Activated CD4-positive, alpha-beta memory T cell treated with anti-CD3 and anti-CD28 coated beads for 36 hours (primary cell): ENCODE measurements around the gene CDCA3. TPM values are rescaled to one million over a fixed set of nuclear protein-coding genes. Genes with fewer than 3 reads are reported as not detected.
"Not testable (repeated sequence)": the region's sequence is repeated elsewhere in the genome, so short reads cannot be mapped to it uniquely, and the experiment has no call there.

Source experiments
- CTCF ChIA-PET: fragments of 350-600 bp; sonication (Branson Sonifier 250); formaldehyde crosslinking; loops from one replicate; lab custom pipeline; 2021; ENCODE audit warnings: antibody characterized with exemption, inconsistent platforms; lab: Charles Lee
- POLR2A ChIA-PET: fragments of 350-600 bp; sonication (Branson Sonifier 250); formaldehyde crosslinking; loops from one replicate; lab custom pipeline; 2021; ENCODE audit warnings: antibody characterized with exemption; lab: Charles Lee
- DNase-seq: peaks from one replicate; pipeline ENCODE4 v3.0.0-alpha.2; 2020
- H3K27ac Mint-ChIP-seq: one replicate; pipeline ENCODE4 v1.8.0; 2021; ENCODE audit warnings: mixed read lengths
- H3K27me3 Mint-ChIP-seq: one replicate; pipeline ENCODE4 v1.8.0; 2021; ENCODE audit warnings: mixed read lengths
- H3K36me3 Mint-ChIP-seq: one replicate; pipeline ENCODE4 v1.8.0; 2021; ENCODE audit warnings: mixed read lengths
- H3K4me1 Mint-ChIP-seq: one replicate; pipeline ENCODE4 v1.8.0; 2021; ENCODE audit warnings: low read depth, mixed read lengths
- H3K4me3 Mint-ChIP-seq: one replicate; pipeline ENCODE4 v1.8.0; 2021; ENCODE audit warnings: mild to moderate bottlenecking, mixed read lengths
- H3K9me3 Mint-ChIP-seq: one replicate; pipeline ENCODE4 v1.8.0; 2021; ENCODE audit warnings: mixed read lengths
- intact Hi-C: fragments of 100-400 bp; cut with micrococcal nuclease; formaldehyde crosslinking; loops from one replicate; pipeline ENCODE4 v1.15.1; 2023
- total RNA-seq, 2 experiments: library from RNA; stranded (reverse); gene quantifications; one replicate each; pipeline ENCODE4 v1.2.3, GENCODE V29; 2021

The CDCA3 gene
- total RNA-seq, 2 experiments from 2014 or later, result 80.3 to 87.8 TPM

GRCh38 chr12:6866163-6866919 is 15.3 kb upstream of the CDCA3 start:
- ChIA-PET POLR2A (interaction anchor here (0.5 to 4.8 kb wide), 13 partner anchors 8 to 1065 kb away, joined by 3 to 94 read pairs (median 3); partner anchors contain the start of genes C12orf57, CDCA3, MLF2 and PTPN6), CTCF (interaction anchor here (1.1 to 3.8 kb wide), 4 partner anchors 13 to 113 kb away, joined by 3 to 49 read pairs (median 5); partner anchors contain the start of genes CDCA3, MLF2 and USP5)

GRCh38 chr12:6865307-6865706 is 14.2 kb upstream of the CDCA3 start:
- DNase-seq, H3K4me3 Mint-ChIP-seq, H3K27me3 Mint-ChIP-seq, H3K9me3 Mint-ChIP-seq, intact Hi-C loops: not testable (repeated sequence)
- Mint-ChIP-seq H3K27ac (peak overlapping the region; percentile 10), H3K4me1 (peaks cover 31% of the 10 kb centered on the region), H3K36me3 (peaks cover 61% of the 10 kb centered on the region)
- CTCF ChIA-PET, result interaction anchor here (1.3 to 2.1 kb wide), 4 partner anchors 13 to 302 kb away, joined by 3 to 10 read pairs (median 5); partner anchors contain the start of genes CDCA3 and USP5
- POLR2A ChIA-PET, result interaction anchor here (4.8 kb wide), 1 partner anchor 12 kb away, joined by 94 read pairs; the partner anchor contains the start of genes CDCA3 and USP5

More at GRCh38 chr12:6866163-6866919, 15.3 kb upstream of the CDCA3 start:
- Mint-ChIP-seq H3K27ac (no peak overlapping the region), H3K27me3 (no peaks in the 10 kb centered on the region), H3K4me1 (peaks cover 41% of the 10 kb centered on the region), H3K36me3 (peaks cover 62% of the 10 kb centered on the region), H3K9me3 (no peaks in the 10 kb centered on the region), H3K4me3 (peak overlapping the region; percentile 98)
- intact Hi-C loops, result no loop called here
- DNase-seq, result no peak

- no peaks in the 10 kb centered on the region for H3K9me3 Mint-ChIP-seq
- H3K4me1 Mint-ChIP-seq, result peaks cover 16% of the 10 kb centered on the region
- CTCF ChIA-PET, result interaction anchor here (0.6 to 2.1 kb wide), 4 partner anchors 10 to 28 kb away, joined by 3 to 10 read pairs (median 4); partner anchors contain the start of genes CDCA3, SPSB2 and USP5
- intact Hi-C loops, result no loop called here
- no peaks in the 10 kb centered on the region for H3K27me3 Mint-ChIP-seq
- POLR2A ChIA-PET, result interaction anchor here (1.0 to 1.1 kb wide), 2 partner anchors 9 kb away, joined by 4 read pairs; partner anchors contain the start of gene SPSB2
- no peak for DNase-seq
- no peak overlapping the region for H3K27ac Mint-ChIP-seq
- H3K36me3 Mint-ChIP-seq, result peaks cover 55% of the 10 kb centered on the region
- H3K4me3 Mint-ChIP-seq, result no peak overlapping the region
Measured at GRCh38 chr12:6863586-6864321, 12.7 kb upstream of the CDCA3 start.

GRCh38 chr12:6863033-6863432 is 11.9 kb upstream of the CDCA3 start:
- ChIA-PET CTCF (no interaction called here), POLR2A (interaction anchor here (1.1 kb wide), 1 partner anchor 9 kb away, joined by 4 read pairs; no protein-coding TSS in a partner anchor)
- Mint-ChIP-seq H3K4me1 (peaks cover 10% of the 10 kb centered on the region), H3K27ac (no peak overlapping the region), H3K9me3 (no peaks in the 10 kb centered on the region), H3K4me3 (no peak overlapping the region), H3K27me3 (no peaks in the 10 kb centered on the region), H3K36me3 (peaks cover 53% of the 10 kb centered on the region)
- intact Hi-C loops, result no loop called here
- no peak for DNase-seq

- no peaks in the 10 kb centered on the region for H3K9me3 Mint-ChIP-seq
- POLR2A ChIA-PET, result interaction anchor here (0.9 to 1.8 kb wide), 3 partner anchors 10 to 84 kb away, joined by 3 to 8 read pairs (median 4); partner anchors contain the start of genes CDCA3, SPSB2 and USP5
- peaks cover 59% of the 10 kb centered on the region for H3K36me3 Mint-ChIP-seq
- intact Hi-C loops, result no loop called here
- CTCF ChIA-PET, result interaction anchor here (3.3 kb wide), 1 partner anchor 11 kb away, joined by 12 read pairs; the partner anchor contains the start of gene SPSB2
- no peaks in the 10 kb centered on the region for H3K27me3 Mint-ChIP-seq
- peaks cover under 1% of the 10 kb centered on the region for H3K4me1 Mint-ChIP-seq
- no peak overlapping the region for H3K4me3 Mint-ChIP-seq
- no peak overlapping the region for H3K27ac Mint-ChIP-seq
- DNase-seq, result no peak
Measured at GRCh38 chr12:6861391-6861790, 10.3 kb upstream of the CDCA3 start.

- Mint-ChIP-seq H3K27ac (no peak overlapping the region), H3K27me3 (no peaks in the 10 kb centered on the region), H3K4me3 (no peak overlapping the region), H3K36me3 (peaks cover 60% of the 10 kb centered on the region), H3K9me3 (no peaks in the 10 kb centered on the region), H3K4me1 (no peaks in the 10 kb centered on the region)
- ChIA-PET CTCF (interaction anchor here (3.3 kb wide), 1 partner anchor 12 kb away, joined by 12 read pairs; the partner anchor contains the start of gene SPSB2), POLR2A (interaction anchor here (0.9 to 1.8 kb wide), 3 partner anchors 9 to 84 kb away, joined by 3 to 8 read pairs (median 4); partner anchors contain the start of genes CDCA3, SPSB2 and USP5)
- intact Hi-C loops, result no loop called here
- no peak for DNase-seq
Measured at GRCh38 chr12:6860942-6861341, 9.9 kb upstream of the CDCA3 start.

- H3K9me3 Mint-ChIP-seq, result no peaks in the 10 kb centered on the region
- POLR2A ChIA-PET, result interaction anchor here (1.6 to 1.8 kb wide), 2 partner anchors 8 to 12 kb away, joined by 4 to 8 read pairs; partner anchors contain the start of genes CDCA3, SPSB2 and USP5
- DNase-seq, result no peak
- intact Hi-C loops, result no loop called here
- no peaks in the 10 kb centered on the region for H3K4me1 Mint-ChIP-seq
- H3K27ac Mint-ChIP-seq, result no peak overlapping the region
- H3K4me3 Mint-ChIP-seq, result no peak overlapping the region
- peaks cover 60% of the 10 kb centered on the region for H3K36me3 Mint-ChIP-seq
- H3K27me3 Mint-ChIP-seq, result no peaks in the 10 kb centered on the region
- CTCF ChIA-PET, result interaction anchor here (3.3 kb wide), 1 partner anchor 12 kb away, joined by 12 read pairs; the partner anchor contains the start of gene SPSB2
Measured at GRCh38 chr12:6860116-6860515, 9.0 kb upstream of the CDCA3 start.

- ChIA-PET POLR2A (interaction anchor here (1.0 kb wide), 1 partner anchor 8 kb away, joined by 3 read pairs; no protein-coding TSS in a partner anchor), CTCF (no interaction called here)
- Mint-ChIP-seq H3K4me3 (no peak overlapping the region), H3K4me1 (peaks cover 11% of the 10 kb centered on the region), H3K27me3 (no peaks in the 10 kb centered on the region), H3K36me3 (peaks cover 54% of the 10 kb centered on the region), H3K27ac (no peak overlapping the region), H3K9me3 (no peaks in the 10 kb centered on the region)
- DNase-seq, result no peak
- intact Hi-C loops, result no loop called here
Measured at GRCh38 chr12:6858799-6859198, 7.7 kb upstream of the CDCA3 start.

GRCh38 chr12:6855322-6855721 is 4.2 kb upstream of the CDCA3 start:
- Mint-ChIP-seq H3K27me3 (no peaks in the 10 kb centered on the region), H3K36me3 (peaks cover 38% of the 10 kb centered on the region), H3K4me3 (no peak overlapping the region), H3K9me3 (no peaks in the 10 kb centered on the region), H3K4me1 (peaks cover 21% of the 10 kb centered on the region), H3K27ac (no peak overlapping the region)
- intact Hi-C loops, result no loop called here
- ChIA-PET POLR2A (interaction anchor here (4.8 to 5.0 kb wide), 2 partner anchors 12 to 18 kb away, joined by 59 to 94 read pairs; partner anchors contain the start of genes SPSB2 and TPI1), CTCF (interaction anchor here (1.4 to 6.5 kb wide), 3 partner anchors 13 to 20 kb away, joined by 5 to 74 read pairs (median 49); partner anchors contain the start of genes SPSB2 and TPI1)
- no peak for DNase-seq

- POLR2A ChIA-PET, result interaction anchor here (4.8 to 5.0 kb wide), 2 partner anchors 14 to 19 kb away, joined by 59 to 94 read pairs; partner anchors contain the start of genes SPSB2 and TPI1
Measured at GRCh38 chr12:6854036-6854435, 3.0 kb upstream of the CDCA3 start.

More at GRCh38 chr12:6854036-6854435, 3.0 kb upstream of the CDCA3 start:
- CTCF ChIA-PET, result interaction anchor here (0.7 to 6.5 kb wide), 6 partner anchors 14 to 74 kb away, joined by 3 to 74 read pairs (median 16); partner anchors contain the start of genes SPSB2 and TPI1
- peaks cover 42% of the 10 kb centered on the region for H3K36me3 Mint-ChIP-seq
- no peak for DNase-seq
- peak overlapping the region; percentile 98 for H3K27ac Mint-ChIP-seq
- H3K4me1 Mint-ChIP-seq, result peaks cover 29% of the 10 kb centered on the region
- intact Hi-C loops, result loop anchor here (5.0 kb wide), 1 partner anchor 427 kb away; no protein-coding TSS in a partner anchor
- peak overlapping the region; percentile 95 for H3K4me3 Mint-ChIP-seq
- H3K9me3 Mint-ChIP-seq, result no peaks in the 10 kb centered on the region
- H3K27me3 Mint-ChIP-seq, result no peaks in the 10 kb centered on the region
